Measurements from ENCODE around the gene VPS51. TPM values are rescaled to one million over a fixed set of nuclear protein-coding genes. Genes with fewer than 3 reads are reported as not detected.
"Not testable (repeated sequence)": the region's sequence is repeated elsewhere in the genome, so short reads cannot be mapped to it uniquely, and the experiment has no call there.

VPS51 gene
- total and polyA plus RNA-seq, 10 of the 15 experiments (the other 5 are each of a cell fraction or from before 2014, with no cell fraction given): 1.5 to 279 (median 53.2) TPM

DNA sequence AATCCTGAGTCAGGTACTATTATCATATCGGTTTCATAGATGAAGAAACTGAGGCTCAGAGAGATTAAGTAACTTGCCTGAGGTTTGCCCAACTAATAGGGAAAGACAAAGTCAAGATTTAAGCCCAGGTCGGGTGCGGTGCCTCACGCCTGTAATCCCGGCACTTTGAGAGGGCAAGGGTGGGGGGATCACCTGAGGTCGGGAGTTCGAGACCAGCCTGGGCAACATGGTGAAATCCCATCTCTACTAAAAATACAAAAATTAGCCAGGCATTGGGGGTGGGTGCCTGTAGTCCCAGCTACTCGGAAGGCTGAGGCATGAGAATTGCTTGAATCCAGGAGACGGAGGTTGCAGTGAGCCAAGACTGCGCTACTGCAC lies 54.1 kb downstream of the VPS51 start:
- FAIRE-seq; H3K27ac ChIP-seq (ENCODE audit: control insufficient read depth, insufficient read depth); intact Hi-C loops (cut with micrococcal nuclease; ENCODE audit: unreplicated experiment); H3K4me3 ChIP-seq; DNase-seq (ENCODE audit: low read depth, low spot score); in situ Hi-C loops (cut with MboI); H3K9ac ChIP-seq (ENCODE audit: control insufficient read depth, insufficient read depth, low read length); H3K36me3 ChIP-seq (ENCODE audit: control insufficient read depth in 2 of 2, insufficient read depth in 2 of 2, low read length in 1 of 2); H4K20me1 ChIP-seq (ENCODE audit: control insufficient read depth, insufficient read depth); H3K9me3 ChIP-seq (replicated peaks; ENCODE audit: control insufficient read depth, insufficient read depth, low read length); H3K79me2 ChIP-seq (ENCODE audit: control insufficient read depth, insufficient read depth, low read length); RAD21 ChIA-PET (ENCODE audit: unreplicated experiment); ATAC-seq; BruUV-seq (replicated peaks); H2AFZ ChIP-seq (ENCODE audit: control insufficient read depth, low read depth, low read length); H3K27me3 ChIP-seq (replicated peaks in 1 of 2; ENCODE audit: control insufficient read depth in 2 of 2, insufficient read depth in 2 of 2, low read length in 1 of 2): not testable (repeated sequence)
- SMC1A ChIA-PET (ENCODE audit: uncharacterized antibody, unreplicated experiment): interaction anchor here (0.6 kb wide), 1 partner anchor 17 kb away, joined by 3 read pairs; no protein-coding TSS in a partner anchor
- 90% methylated on average over 10 of the region's 10 CpGs for WGBS (ENCODE audit: insufficient coverage, insufficient replicate concordance, low lambda C conversion rate, missing lambda C conversion rate)
- H3K4me2 ChIP-seq (ENCODE audit: control insufficient read depth, insufficient read depth): peak overlapping the region; percentile 91
- CTCF ChIA-PET: interaction anchor here (0.7 kb wide), 1 partner anchor 187 kb away, joined by 3 read pairs; no protein-coding TSS in a partner anchor
- POLR2A ChIA-PET: interaction anchor here (0.6 kb wide), 1 partner anchor 13 kb away, joined by 5 read pairs; no protein-coding TSS in a partner anchor
- peaks cover 29% of the 10 kb centered on the region for H3K4me1 ChIP-seq (ENCODE audit: control insufficient read depth, insufficient read depth, low read length)

DNA sequence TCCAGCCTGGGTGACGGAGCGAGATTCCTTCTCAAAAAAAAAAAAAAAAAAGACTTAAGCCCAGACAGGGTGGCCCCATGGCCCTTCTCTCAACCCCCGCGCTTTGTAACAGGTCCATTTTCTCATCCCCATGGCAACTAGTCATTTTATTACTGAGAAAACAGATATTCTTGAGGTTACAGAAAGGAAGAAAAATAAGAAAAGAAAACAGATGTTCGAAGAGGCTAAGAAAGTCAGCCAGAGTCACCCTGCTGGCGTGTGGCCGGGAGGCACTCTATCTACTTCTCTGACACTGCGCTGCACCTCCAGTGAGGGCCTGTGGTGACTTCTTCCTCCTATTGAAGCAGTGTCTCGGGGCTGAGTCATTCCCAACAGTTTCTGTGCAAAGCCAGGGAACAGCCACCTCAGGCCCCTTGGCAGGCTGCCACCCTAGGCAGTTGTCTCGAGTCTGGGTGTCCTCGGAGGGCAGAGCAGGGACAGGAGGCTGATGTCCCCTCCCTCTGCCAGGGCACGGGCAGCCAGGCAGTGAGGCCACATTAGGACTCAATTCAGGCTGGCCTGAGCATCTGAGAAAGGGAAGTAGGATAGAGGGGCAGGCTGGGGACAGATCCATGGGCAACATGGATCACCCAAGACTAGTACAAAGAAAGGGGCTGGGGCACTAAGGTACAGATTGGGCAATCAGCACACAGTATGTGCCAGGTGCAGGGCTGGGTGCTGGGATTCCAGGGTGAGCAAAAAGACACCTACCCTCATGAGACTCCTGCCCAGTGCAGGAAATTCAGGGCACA lies 54.7 kb downstream of the VPS51 start:
- BruUV-seq (replicated peaks): no TSS peak
- Histone ChIP-seq H3K27ac (ENCODE audit: control insufficient read depth, insufficient read depth) (peak overlapping the region; percentile 82), H3K27me3 (replicated peaks in 1 of 2; ENCODE audit: control insufficient read depth in 2 of 2, insufficient read depth in 2 of 2, low read length in 1 of 2) (no peaks in the 10 kb centered on the region; a peak in 1 of 4 replicates), H3K9ac (ENCODE audit: control insufficient read depth, insufficient read depth, low read length) (peak overlapping the region; percentile 35), H4K20me1 (ENCODE audit: control insufficient read depth, insufficient read depth) (no peaks in the 10 kb centered on the region), H3K9me3 (replicated peaks; ENCODE audit: control insufficient read depth, insufficient read depth, low read length) (no peaks in the 10 kb centered on the region), H3K36me3 (ENCODE audit: control insufficient read depth in 2 of 2, insufficient read depth in 2 of 2, low read length in 1 of 2) (no peaks in the 10 kb centered on the region), H3K4me2 (ENCODE audit: control insufficient read depth, insufficient read depth) (peak overlapping the region; percentile 91), H3K4me1 (ENCODE audit: control insufficient read depth, insufficient read depth, low read length) (peaks cover 29% of the 10 kb centered on the region), H2AFZ (ENCODE audit: control insufficient read depth, low read depth, low read length) (peak overlapping the region; percentile 92), H3K4me3 (no peak overlapping the region), H3K79me2 (ENCODE audit: control insufficient read depth, insufficient read depth, low read length) (no peaks in the 10 kb centered on the region)
- 40% methylated on average over 11 of the region's 12 CpGs for WGBS (ENCODE audit: insufficient coverage, insufficient replicate concordance, low lambda C conversion rate, missing lambda C conversion rate)
- DNase-seq (ENCODE audit: low read depth, low spot score): peak; percentile 27
- ChIA-PET CTCF (interaction anchor here (0.7 kb wide), 1 partner anchor 187 kb away, joined by 3 read pairs; no protein-coding TSS in a partner anchor), RAD21 (ENCODE audit: unreplicated experiment) (no interaction called here), SMC1A (ENCODE audit: uncharacterized antibody, unreplicated experiment) (interaction anchor here (0.6 kb wide), 1 partner anchor 92 kb away, joined by 3 read pairs; no protein-coding TSS in a partner anchor), POLR2A (no interaction called here)
- ATAC-seq: peak; percentile 83
- peak; percentile 59 for FAIRE-seq
- intact Hi-C loops (cut with micrococcal nuclease; ENCODE audit: unreplicated experiment): no loop called here
- in situ Hi-C loops (cut with MboI): no loop called here
- TF ChIP-seq, protein P1, sequence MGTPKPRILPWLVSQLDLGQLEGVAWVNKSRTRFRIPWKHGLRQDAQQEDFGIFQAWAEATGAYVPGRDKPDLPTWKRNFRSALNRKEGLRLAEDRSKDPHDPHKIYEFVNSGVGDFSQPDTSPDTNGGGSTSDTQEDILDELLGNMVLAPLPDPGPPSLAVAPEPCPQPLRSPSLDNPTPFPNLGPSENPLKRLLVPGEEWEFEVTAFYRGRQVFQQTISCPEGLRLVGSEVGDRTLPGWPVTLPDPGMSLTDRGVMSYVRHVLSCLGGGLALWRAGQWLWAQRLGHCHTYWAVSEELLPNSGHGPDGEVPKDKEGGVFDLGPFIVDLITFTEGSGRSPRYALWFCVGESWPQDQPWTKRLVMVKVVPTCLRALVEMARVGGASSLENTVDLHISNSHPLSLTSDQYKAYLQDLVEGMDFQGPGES (IDR thresholded peaks at IDR 0.05): no peak
- TF ChIP-seq GABPA (IDR thresholded peaks at IDR 0.05; ENCODE audit: low read depth): no peak
- TF ChIP-seq GATAD2B (conservative IDR thresholded peaks at IDR 0.05; ENCODE audit: low read depth): no peak
- peak; percentile 83 for TF ChIP-seq EED (IDR thresholded peaks at IDR 0.05; ENCODE audit: low read depth)
- peak; percentile 58 for TF ChIP-seq RUNX3 (IDR thresholded peaks at IDR 0.05; ENCODE audit: low read length)
- TF ChIP-seq SMAD5 (IDR thresholded peaks at IDR 0.05; ENCODE audit: low read depth): no peak
- TF ChIP-seq, protein P2, sequence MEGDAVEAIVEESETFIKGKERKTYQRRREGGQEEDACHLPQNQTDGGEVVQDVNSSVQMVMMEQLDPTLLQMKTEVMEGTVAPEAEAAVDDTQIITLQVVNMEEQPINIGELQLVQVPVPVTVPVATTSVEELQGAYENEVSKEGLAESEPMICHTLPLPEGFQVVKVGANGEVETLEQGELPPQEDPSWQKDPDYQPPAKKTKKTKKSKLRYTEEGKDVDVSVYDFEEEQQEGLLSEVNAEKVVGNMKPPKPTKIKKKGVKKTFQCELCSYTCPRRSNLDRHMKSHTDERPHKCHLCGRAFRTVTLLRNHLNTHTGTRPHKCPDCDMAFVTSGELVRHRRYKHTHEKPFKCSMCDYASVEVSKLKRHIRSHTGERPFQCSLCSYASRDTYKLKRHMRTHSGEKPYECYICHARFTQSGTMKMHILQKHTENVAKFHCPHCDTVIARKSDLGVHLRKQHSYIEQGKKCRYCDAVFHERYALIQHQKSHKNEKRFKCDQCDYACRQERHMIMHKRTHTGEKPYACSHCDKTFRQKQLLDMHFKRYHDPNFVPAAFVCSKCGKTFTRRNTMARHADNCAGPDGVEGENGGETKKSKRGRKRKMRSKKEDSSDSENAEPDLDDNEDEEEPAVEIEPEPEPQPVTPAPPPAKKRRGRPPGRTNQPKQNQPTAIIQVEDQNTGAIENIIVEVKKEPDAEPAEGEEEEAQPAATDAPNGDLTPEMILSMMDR (IDR thresholded peaks at IDR 0.05 in 2 of 3, conservative IDR thresholded peaks at IDR 0.05 in 1 of 3; ENCODE audit: control insufficient read depth in 2 of 3, extremely low read depth in 1 of 3, insufficient read depth in 1 of 3, low read depth in 3 of 3, low read length in 3 of 3): no peak
- no peak for TF ChIP-seq ZNF384 (IDR thresholded peaks at IDR 0.05; ENCODE audit: borderline replicate concordance, low read depth, low read length)
- TF ChIP-seq BRCA1 (IDR thresholded peaks at IDR 0.05; ENCODE audit: low read depth, low read length): no peak
- TF ChIP-seq TCF12 (IDR thresholded peaks at IDR 0.05; ENCODE audit: low read depth, low read length): no peak
- no peak for TF ChIP-seq MYB (IDR thresholded peaks at IDR 0.05; ENCODE audit: borderline replicate concordance, low read depth, low read length)

Measured in GM12878 (cell line).